Right ventricle myocardium superior (tissue), 1 donor: ENCODE data around the gene CNIH3. TPM values are rescaled to one million over a fixed set of nuclear protein-coding genes. Genes with fewer than 3 reads are reported as not detected.
"Not testable (repeated sequence)": the region's sequence is repeated elsewhere in the genome, so short reads cannot be mapped to it uniquely, and the experiment has no call there.

Experiments used
- ATAC-seq: fragments of 200-7000 bp; cut with Tn5 transposase; one replicate; pipeline ENCODE4 v1.9.1; 2020; ENCODE audit warnings: mild to moderate bottlenecking; ENCODE audit not compliant: poor library complexity
- DNase-seq: peaks from one replicate; pipeline ENCODE4 v3.0.0-alpha.2; 2020
- intact Hi-C: fragments of 100-400 bp; cut with DNase I; formaldehyde crosslinking; loops from one replicate; pipeline ENCODE4 v1.11.2; 2022
- long read RNA-seq: library from polyadenylated mRNA; unstranded; transcript quantifications from one replicate; pipeline ENCODE4 v2.0.0, GENCODE V29; 2021
- total RNA-seq: library from RNA; stranded (reverse); fragmentation: NEBNext Ultra II Directional; extraction: Animal tissue kit (Norgen Biotek cat#: 25700); gene quantifications from one replicate; pipeline ENCODE4 v1.2.1, GENCODE V29; 2021
- donor health status: DM: no; HTN: yes; CAD: no; lungs with severe emphysema.

The CNIH3 gene
- total RNA-seq = 1.2 TPM
- long read RNA-seq, partial matches to known transcripts = 0 of 1 reads
- long read RNA-seq, other reads (novel, unspliced or antisense) = 1 of 1 reads

GRCh38 chr1:224615861-224616755, at the start of gene CNIH3:
Gene CNIH3, plus strand, starts transcription at chr1:224616317. Its CDS starts 858 bp downstream, at chr1:224617175.
- intact Hi-C loops = no loop called here
- ATAC-seq (no peak), DNase-seq (no peak)

GRCh38 chr1:224566492-224566891, 49.6 kb upstream of the CNIH3 start:
- DNase-seq, ATAC-seq, intact Hi-C loops: not testable (repeated sequence)

GRCh38 chr1:224569276-224569675, 46.8 kb upstream of the CNIH3 start:
- intact Hi-C loops = no loop called here
- DNase-seq = no peak
- no peak for ATAC-seq

GRCh38 chr1:224571975-224572374, 44.1 kb upstream of the CNIH3 start:
- intact Hi-C loops, DNase-seq, ATAC-seq: not testable (repeated sequence)

- intact Hi-C loops = no loop called here
- DNase-seq = no peak
- no peak for ATAC-seq
Measured at GRCh38 chr1:224579526-224579925, 36.6 kb upstream of the CNIH3 start.

GRCh38 chr1:224580006-224580405, 36.1 kb upstream of the CNIH3 start:
- ATAC-seq (no peak), DNase-seq (no peak)
- intact Hi-C loops = no loop called here

GRCh38 chr1:224582041-224582440, 34.1 kb upstream of the CNIH3 start:
- intact Hi-C loops = no loop called here
- no peak for DNase-seq
- no peak for ATAC-seq

- no peak for DNase-seq
- intact Hi-C loops = no loop called here
- ATAC-seq = no peak
Measured at GRCh38 chr1:224583774-224584173, 32.3 kb upstream of the CNIH3 start.

- intact Hi-C loops = no loop called here
- DNase-seq (no peak), ATAC-seq (no peak)
Measured at GRCh38 chr1:224585051-224585450, 31.1 kb upstream of the CNIH3 start.

- intact Hi-C loops = no loop called here
- no peak for DNase-seq
- no peak for ATAC-seq
Measured at GRCh38 chr1:224587051-224587450, 29.1 kb upstream of the CNIH3 start.

GRCh38 chr1:224588515-224588914, 27.6 kb upstream of the CNIH3 start:
- DNase-seq = no peak
- ATAC-seq = no peak
- intact Hi-C loops = no loop called here

- no peak for ATAC-seq
- intact Hi-C loops = no loop called here
- no peak for DNase-seq
Measured at GRCh38 chr1:224589006-224589405, 27.1 kb upstream of the CNIH3 start.

- DNase-seq (no peak), ATAC-seq (no peak)
- intact Hi-C loops = no loop called here
Measured at GRCh38 chr1:224591326-224591725, 24.8 kb upstream of the CNIH3 start.

- ATAC-seq = no peak
- intact Hi-C loops = no loop called here
Measured at GRCh38 chr1:224592636-224593582, 23.2 kb upstream of the CNIH3 start.

GRCh38 chr1:224594360-224594759, 21.8 kb upstream of the CNIH3 start:
- DNase-seq (no peak), ATAC-seq (no peak)
- intact Hi-C loops = no loop called here

More at GRCh38 chr1:224592636-224593582, 23.2 kb upstream of the CNIH3 start:
- no peak for DNase-seq

- intact Hi-C loops = no loop called here
- ATAC-seq = no peak
- DNase-seq = no peak
Measured at GRCh38 chr1:224594851-224595250, 21.3 kb upstream of the CNIH3 start.

GRCh38 chr1:224605482-224606181, 10.5 kb upstream of the CNIH3 start:
- DNase-seq = no peak
- no peak for ATAC-seq
- intact Hi-C loops = no loop called here

GRCh38 chr1:224607188-224608148, 8.6 kb upstream of the CNIH3 start:
- intact Hi-C loops = no loop called here
- no peak for ATAC-seq
- no peak for DNase-seq
